HepG2 (cell line): ENCODE results near the gene PTPRM. TPM values are rescaled to one million over a fixed set of nuclear protein-coding genes. Genes with fewer than 3 reads are reported as not detected.

ENCODE experiments used
- BRCA1 ChIP-seq: sonication (generic); formaldehyde crosslinking; IDR thresholded peaks from 2 replicates; pipeline ENCODE4 v1.4.0; 2020; ENCODE audit warnings: missing genetic modification reagents
- EP300 ChIP-seq, 3 experiments: sonication (generic) in 1 of 3; formaldehyde crosslinking in 1 of 3; IDR thresholded peaks; 2 replicates each; pipeline versions ENCODE4 v1.5.1 to v1.6.1; 2011 to 2020; ENCODE audit warnings: low read depth in 2 of 3, low read length in 2 of 3, borderline replicate concordance in 1 of 3, improper control_type of control experiment in 1 of 3, mild to moderate bottlenecking in 1 of 3, missing genetic modification reagents in 1 of 3, moderate library complexity in 1 of 3
- FOXK2 ChIP-seq: fragments of 450-650 bp; IDR thresholded peaks from 2 replicates; pipeline ENCODE4 v1.6.1; 2016
- MED8 ChIP-seq: sonication (generic); formaldehyde crosslinking; IDR thresholded peaks from 2 replicates; pipeline ENCODE4 v1.8.1; 2023; ENCODE audit warnings: mild to moderate bottlenecking, missing genetic modification reagents; ENCODE audit not compliant: insufficient replicate concordance
- RFXAP ChIP-seq: sonication (generic); formaldehyde crosslinking; IDR thresholded peaks from 2 replicates; pipeline ENCODE4 v1.4.0; 2020; ENCODE audit warnings: missing genetic modification reagents, borderline replicate concordance
- SP1 ChIP-seq, 2 experiments: fragments of 450-650 bp in 1 of 2; sonication (generic) in 1 of 2; formaldehyde crosslinking in 1 of 2; IDR thresholded peaks; 2 replicates each; pipeline versions ENCODE4 v1.4.0 to v1.6.1; 2016 to 2020; ENCODE audit warnings: missing genetic modification reagents in 1 of 2
- TIGD3 ChIP-seq: sonication (generic); formaldehyde crosslinking; IDR thresholded peaks from 2 replicates; pipeline ENCODE4 v1.5.1; 2020; ENCODE audit warnings: mild to moderate bottlenecking, missing genetic modification reagents, borderline replicate concordance
- TSC22D2 ChIP-seq: sonication (generic); formaldehyde crosslinking; IDR thresholded peaks from 2 replicates; pipeline ENCODE4 v1.5.1; 2020; ENCODE audit warnings: missing genetic modification reagents, mild to moderate bottlenecking, borderline replicate concordance
- ZFYVE20 ChIP-seq: sonication (generic); formaldehyde crosslinking; IDR thresholded peaks from 2 replicates; pipeline ENCODE4 v1.8.0; 2023; ENCODE audit warnings: low read depth, mild to moderate bottlenecking, moderate library complexity, missing genetic modification reagents, borderline replicate concordance
- ZMAT5 ChIP-seq: sonication (generic); formaldehyde crosslinking; IDR thresholded peaks from 2 replicates; pipeline ENCODE4 v1.5.0; 2020; ENCODE audit warnings: mild to moderate bottlenecking, low read depth, missing genetic modification reagents, borderline replicate concordance
- ZNF142 ChIP-seq: sonication (generic); formaldehyde crosslinking; IDR thresholded peaks from 2 replicates; pipeline ENCODE4 v1.4.0; 2020; ENCODE audit warnings: missing genetic modification reagents
- ZNF30 ChIP-seq: sonication (generic); formaldehyde crosslinking; IDR thresholded peaks from 2 replicates; pipeline ENCODE4 v1.5.0; 2020; ENCODE audit warnings: mild to moderate bottlenecking, missing genetic modification reagents
- ZNF382 ChIP-seq: sonication (generic); formaldehyde crosslinking; IDR thresholded peaks from 2 replicates; pipeline ENCODE4 v1.5.0; 2020; ENCODE audit warnings: missing genetic modification reagents, mild to moderate bottlenecking, borderline replicate concordance
- ZNF432 ChIP-seq: sonication (generic); formaldehyde crosslinking; IDR thresholded peaks from 2 replicates; pipeline ENCODE4 v1.5.0; 2020; ENCODE audit warnings: missing genetic modification reagents, mild to moderate bottlenecking, borderline replicate concordance
- ZNF543 ChIP-seq: sonication (generic); formaldehyde crosslinking; IDR thresholded peaks from 2 replicates; pipeline ENCODE4 v1.4.0; 2020; ENCODE audit warnings: mild to moderate bottlenecking, missing genetic modification reagents
- ZNF639 ChIP-seq: conservative IDR thresholded peaks from 2 replicates; pipeline ENCODE4 v1.6.1; 2018; ENCODE audit warnings: missing genetic modification reagents
- polyA plus RNA-seq, 8 experiments: library from polyadenylated mRNA; depleted of rRNA in 3 of 8; stranded (reverse) in 7 of 8; unstranded in 1 of 8; fragments of >200 nt; fragmentation: Illumina TruSeq in 4 of 8; extraction: Trizol in 4 of 8; gene quantifications; 2 replicates each; pipeline versions ENCODE4 v1.2.1 to v1.2.3, GENCODE V29; 2011 to 2016; ENCODE audit warnings: low read depth in 4 of 8, missing spikeins in 1 of 8, mixed read lengths in 1 of 8; ENCODE audit not compliant: insufficient read depth in 1 of 8
- total RNA-seq, 5 experiments: library from RNA; depleted of rRNA; stranded (reverse); fragments of >200 nt; fragmentation: Illumina TruSeq; extraction: Trizol; gene quantifications; 2 replicates each; pipeline ENCODE4 v1.2.3, GENCODE V29; 2016; ENCODE audit warnings: low read depth in 1 of 5

The PTPRM gene
- total and polyA plus RNA-seq, 2 of the 13 experiments (the other 11 are each of a cell fraction or from before 2014, with no cell fraction given) = 12.6 to 108 TPM

- TF ChIP-seq TSC22D2 (CRISPR knock-in tag) = no peak
- no peak for TF ChIP-seq SP1 (IDR thresholded peaks at IDR 0.05)
- TF ChIP-seq SP1 (CRISPR knock-in tag; IDR thresholded peaks at IDR 0.05) = no peak
- no peak for TF ChIP-seq MED8 (CRISPR knock-in tag)
- TF ChIP-seq ZNF142 (CRISPR knock-in tag) = no peak; the same call in 1 of the 2 replicates
- TF ChIP-seq RFXAP (CRISPR knock-in tag) = no peak
- TF ChIP-seq FOXK2 = no peak
- TF ChIP-seq ZFYVE20 (CRISPR knock-in tag) = peak; percentile 37; the same call in 1 of the 2 replicates
- TF ChIP-seq EP300 (IDR thresholded peaks at IDR 0.05; ENCODE audit: low read depth in 2 of 2, low read length in 2 of 2) = no peak
- no peak for TF ChIP-seq EP300 (CRISPR knock-in tag; IDR thresholded peaks at IDR 0.05; ENCODE audit: borderline replicate concordance)
- TF ChIP-seq ZNF543 (CRISPR knock-in tag) = no peak
- 0 out of 2 replicates have a peak, but pooled peaks have one; percentile 43 for TF ChIP-seq BRCA1 (CRISPR knock-in tag)
- TF ChIP-seq ZMAT5 (CRISPR knock-in tag) = no peak
- TF ChIP-seq ZNF639 (CRISPR knock-in tag) = no peak
- no peak for TF ChIP-seq ZNF382 (CRISPR knock-in tag)
- no peak for TF ChIP-seq TIGD3 (CRISPR knock-in tag)
- no peak for TF ChIP-seq ZNF432 (CRISPR knock-in tag)
- TF ChIP-seq ZNF30 (CRISPR knock-in tag) = no peak
These were observed 1.3 kb downstream of the PTPRM start (continued) for GRCh38 chr18:7568426-7568825.
